ENCODE data around the gene HIP1. TPM values are rescaled to one million over a fixed set of nuclear protein-coding genes. Genes with fewer than 3 reads are reported as not detected.
"Not testable (repeated sequence)": the region's sequence is repeated elsewhere in the genome, so short reads cannot be mapped to it uniquely, and the experiment has no call there.

HIP1 gene
- total RNA-seq, 1 experiment from 2014 or later: 11.1 TPM

DNA sequence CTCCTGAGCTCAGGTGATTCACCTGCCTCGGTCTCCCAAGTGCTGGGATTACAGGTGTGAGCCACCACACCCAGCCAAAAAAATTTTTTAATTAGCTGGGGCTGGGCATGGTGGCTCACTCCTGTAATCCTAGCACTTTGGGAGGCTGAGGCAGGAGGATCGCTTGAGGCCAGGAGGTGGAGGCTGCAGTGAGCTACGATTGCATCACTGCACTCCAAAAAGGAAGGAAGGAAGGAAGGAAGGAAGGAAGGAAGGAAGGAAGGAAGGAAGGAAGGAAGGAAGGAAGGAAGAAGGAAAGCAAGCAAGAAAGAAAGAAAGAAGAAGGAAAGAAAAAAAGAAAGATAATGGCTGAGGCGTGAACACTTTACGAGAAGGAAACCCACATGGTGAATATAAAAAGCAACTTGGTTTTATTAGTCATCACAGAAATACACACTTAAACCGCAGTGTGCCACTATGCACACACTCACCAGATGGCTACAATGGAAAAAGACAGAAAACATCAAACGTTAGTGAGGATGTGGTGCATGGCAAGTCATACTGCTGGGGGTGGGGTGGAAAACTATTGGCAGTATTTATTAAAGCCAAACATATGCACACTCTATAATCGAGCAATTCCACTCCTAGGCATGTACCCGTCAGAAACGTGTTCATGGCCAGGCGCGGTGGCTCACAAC, 37.7 kb upstream of the HIP1 start:
- BruUV-seq (replicated peaks): no TSS peak
- CTCF ChIA-PET: interaction anchor here (0.9 to 1.3 kb wide), 2 partner anchors 14 to 244 kb away, joined by 4 read pairs; no protein-coding TSS in a partner anchor
- Mint-ChIP-seq H3K4me3 (ENCODE audit: unreplicated experiment) (no peak overlapping the region), H3K27ac (ENCODE audit: low read depth, unreplicated experiment) (no peak overlapping the region), H3K9me3 (ENCODE audit: unreplicated experiment) (no peaks in the 10 kb centered on the region), H3K36me3 (ENCODE audit: insufficient read depth, unreplicated experiment) (no peaks in the 10 kb centered on the region), H3K27me3 (ENCODE audit: insufficient read depth, unreplicated experiment) (peaks cover 26% of the 10 kb centered on the region), H3K4me1 (ENCODE audit: insufficient read depth, unreplicated experiment) (peaks cover 12% of the 10 kb centered on the region)
- TF ChIP-seq, protein P1, sequence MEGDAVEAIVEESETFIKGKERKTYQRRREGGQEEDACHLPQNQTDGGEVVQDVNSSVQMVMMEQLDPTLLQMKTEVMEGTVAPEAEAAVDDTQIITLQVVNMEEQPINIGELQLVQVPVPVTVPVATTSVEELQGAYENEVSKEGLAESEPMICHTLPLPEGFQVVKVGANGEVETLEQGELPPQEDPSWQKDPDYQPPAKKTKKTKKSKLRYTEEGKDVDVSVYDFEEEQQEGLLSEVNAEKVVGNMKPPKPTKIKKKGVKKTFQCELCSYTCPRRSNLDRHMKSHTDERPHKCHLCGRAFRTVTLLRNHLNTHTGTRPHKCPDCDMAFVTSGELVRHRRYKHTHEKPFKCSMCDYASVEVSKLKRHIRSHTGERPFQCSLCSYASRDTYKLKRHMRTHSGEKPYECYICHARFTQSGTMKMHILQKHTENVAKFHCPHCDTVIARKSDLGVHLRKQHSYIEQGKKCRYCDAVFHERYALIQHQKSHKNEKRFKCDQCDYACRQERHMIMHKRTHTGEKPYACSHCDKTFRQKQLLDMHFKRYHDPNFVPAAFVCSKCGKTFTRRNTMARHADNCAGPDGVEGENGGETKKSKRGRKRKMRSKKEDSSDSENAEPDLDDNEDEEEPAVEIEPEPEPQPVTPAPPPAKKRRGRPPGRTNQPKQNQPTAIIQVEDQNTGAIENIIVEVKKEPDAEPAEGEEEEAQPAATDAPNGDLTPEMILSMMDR (IDR thresholded peaks at IDR 0.05; ENCODE audit: unreplicated experiment): peak; percentile 17
- peak; percentile 59 for DNase-seq (ENCODE audit: unreplicated experiment)
- intact Hi-C loops (cut with micrococcal nuclease): loop anchor here (1.0 to 10.0 kb wide), 3 partner anchors 68 to 356 kb away; no protein-coding TSS in a partner anchor
- POLR2A ChIA-PET: interaction anchor here (1.1 kb wide), 1 partner anchor 138 kb away, joined by 3 read pairs; the partner anchor contains the start of gene POR

DNA sequence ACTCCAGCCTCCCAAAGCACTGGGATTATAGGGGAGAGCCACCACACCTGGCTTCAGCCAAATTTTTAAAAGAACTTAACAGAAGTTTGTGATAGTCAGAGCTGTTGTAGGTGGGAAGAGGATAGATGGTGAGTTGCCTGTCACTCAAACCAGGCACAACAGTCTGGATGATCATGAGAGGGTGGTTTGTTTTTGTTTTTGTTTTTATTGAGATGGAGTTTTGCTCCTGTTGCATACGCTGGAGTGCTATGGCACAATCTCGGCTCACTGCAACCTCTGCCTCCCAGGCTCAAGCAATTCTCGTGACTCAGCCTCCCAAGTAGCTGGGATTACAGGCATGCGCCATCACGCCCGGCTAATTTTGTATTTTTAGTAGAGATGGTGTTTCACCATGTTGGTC, 35.2 kb upstream of the HIP1 start:
- not testable (repeated sequence) for H3K27me3 Mint-ChIP-seq (ENCODE audit: insufficient read depth, unreplicated experiment); H3K4me3 Mint-ChIP-seq (ENCODE audit: unreplicated experiment); H3K27ac Mint-ChIP-seq (ENCODE audit: low read depth, unreplicated experiment); BruUV-seq (replicated peaks); H3K36me3 Mint-ChIP-seq (ENCODE audit: insufficient read depth, unreplicated experiment); H3K9me3 Mint-ChIP-seq (ENCODE audit: unreplicated experiment)
- peaks cover 11% of the 10 kb centered on the region for H3K4me1 Mint-ChIP-seq (ENCODE audit: insufficient read depth, unreplicated experiment)
- POLR2A ChIA-PET: interaction anchor here (0.7 kb wide), 2 partner anchors 13 to 296 kb away, joined by 3 read pairs; no protein-coding TSS in a partner anchor
- CTCF ChIA-PET: interaction anchor here (1.5 kb wide), 1 partner anchor 11 kb away, joined by 5 read pairs; no protein-coding TSS in a partner anchor
- intact Hi-C loops (cut with micrococcal nuclease): loop anchor here (10.0 kb wide), 1 partner anchor 71 kb away; no protein-coding TSS in a partner anchor
- peak; percentile 18 for DNase-seq (ENCODE audit: unreplicated experiment)

DNA sequence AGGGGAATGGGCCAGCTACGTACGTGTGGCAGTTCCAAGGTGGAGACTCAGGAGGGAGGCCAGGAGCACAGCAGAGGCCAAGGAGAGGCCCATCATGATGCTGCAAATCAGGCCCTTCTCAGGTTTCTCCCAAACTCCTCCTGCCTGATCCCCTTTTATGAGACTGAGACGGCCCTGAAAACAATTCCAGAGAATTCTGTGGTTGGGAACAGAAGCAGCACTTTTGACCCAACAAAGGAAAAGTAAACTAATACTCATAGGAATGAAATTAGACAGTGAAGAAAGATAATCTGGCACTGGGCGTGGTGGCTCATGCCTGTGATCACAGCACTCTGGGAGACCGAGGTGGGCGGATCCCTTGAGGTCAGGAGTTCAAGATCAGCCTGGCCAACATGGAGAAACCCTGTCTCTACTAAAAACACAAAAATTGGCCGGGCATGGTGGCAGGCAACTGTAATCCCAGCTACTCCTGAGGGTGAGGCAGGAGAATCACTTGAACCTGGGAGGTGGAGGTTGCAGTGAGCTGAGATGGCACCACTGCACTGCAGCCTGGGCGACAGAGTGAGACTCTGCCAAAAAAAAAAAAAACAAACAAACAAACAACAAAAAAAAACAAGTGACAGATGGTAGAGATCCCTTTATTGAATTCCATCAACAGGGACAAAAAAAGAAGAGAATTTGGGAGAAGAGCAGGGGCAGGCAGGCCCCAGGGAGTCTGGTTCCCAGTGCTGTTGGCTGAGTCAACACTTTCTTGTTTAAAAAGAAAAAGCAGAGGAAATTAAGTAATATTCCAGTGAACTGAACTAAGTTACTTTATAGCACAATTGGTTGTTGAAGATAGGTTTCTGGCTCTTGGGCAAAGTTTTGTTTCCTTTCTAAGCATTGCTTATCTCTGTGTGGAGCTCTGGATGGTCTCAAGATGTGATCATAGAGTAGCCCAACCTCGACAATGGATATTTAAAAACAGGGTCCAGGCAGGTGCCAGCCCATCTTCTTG, 33.6 kb upstream of the HIP1 start, which contains the start of gene CCL26:
Gene CCL26 (minus strand): TSS at position 131 of the 997 bp plus-strand sequence. CDS start 35 bp downstream, at position 96.
- H3K4me1 Mint-ChIP-seq (ENCODE audit: insufficient read depth, unreplicated experiment): peaks cover 11% of the 10 kb centered on the region
- no peaks in the 10 kb centered on the region for H3K27me3 Mint-ChIP-seq (ENCODE audit: insufficient read depth, unreplicated experiment)
- TF ChIP-seq, protein P1 (IDR thresholded peaks at IDR 0.05; ENCODE audit: unreplicated experiment): no peak
- intact Hi-C loops (cut with micrococcal nuclease): loop anchor here (10.0 kb wide), 1 partner anchor 72 kb away; no protein-coding TSS in a partner anchor
- DNase-seq (ENCODE audit: unreplicated experiment): peak; percentile 51
- H3K36me3 Mint-ChIP-seq (ENCODE audit: insufficient read depth, unreplicated experiment): no peaks in the 10 kb centered on the region
- ChIA-PET CTCF (interaction anchor here (1.0 kb wide), 1 partner anchor 10 kb away, joined by 5 read pairs; no protein-coding TSS in a partner anchor), POLR2A (no interaction called here)
- no peak within 1 kb of the TSS for H3K4me3 Mint-ChIP-seq (ENCODE audit: unreplicated experiment)
- no TSS peak for BruUV-seq (replicated peaks)
- H3K27ac Mint-ChIP-seq (ENCODE audit: low read depth, unreplicated experiment): no peak within 1 kb of the TSS
- no peaks in the 10 kb centered on the region for H3K9me3 Mint-ChIP-seq (ENCODE audit: unreplicated experiment)

DNA sequence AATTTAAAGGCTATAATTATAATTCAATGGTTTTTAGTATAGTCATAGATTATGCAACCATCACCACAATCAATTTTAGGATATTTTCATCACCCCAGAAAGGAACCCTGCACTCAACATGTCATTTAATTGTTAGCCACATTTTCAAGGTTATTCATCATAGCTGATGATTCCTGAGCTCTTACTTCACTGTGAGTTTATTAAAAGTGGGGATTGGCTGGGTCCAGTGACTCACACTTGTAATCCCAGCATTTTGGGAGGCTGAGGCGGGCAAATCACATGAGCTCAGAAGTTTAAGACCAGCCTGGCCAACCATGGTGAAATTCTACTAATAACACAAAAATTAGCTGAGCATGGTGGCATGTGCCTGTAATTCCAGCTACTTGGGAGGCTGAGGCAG, 32.5 kb upstream of the HIP1 start:
- no TSS peak for BruUV-seq (replicated peaks)
- intact Hi-C loops (cut with micrococcal nuclease): loop anchor here (10.0 kb wide), 1 partner anchor 74 kb away; no protein-coding TSS in a partner anchor
- Mint-ChIP-seq H3K9me3 (ENCODE audit: unreplicated experiment) (no peaks in the 10 kb centered on the region), H3K4me3 (ENCODE audit: unreplicated experiment) (no peak overlapping the region), H3K4me1 (ENCODE audit: insufficient read depth, unreplicated experiment) (peaks cover 7% of the 10 kb centered on the region), H3K36me3 (ENCODE audit: insufficient read depth, unreplicated experiment) (no peaks in the 10 kb centered on the region), H3K27me3 (ENCODE audit: insufficient read depth, unreplicated experiment) (no peaks in the 10 kb centered on the region), H3K27ac (ENCODE audit: low read depth, unreplicated experiment) (no peak overlapping the region)
- ChIA-PET POLR2A (interaction anchor here (0.9 kb wide), 1 partner anchor 144 kb away, joined by 3 read pairs; no protein-coding TSS in a partner anchor), CTCF (interaction anchor here (0.7 to 1.0 kb wide), 2 partner anchors 9 to 222 kb away, joined by 3 to 5 read pairs; no protein-coding TSS in a partner anchor)
- TF ChIP-seq, protein P1 (IDR thresholded peaks at IDR 0.05; ENCODE audit: unreplicated experiment): no peak
- DNase-seq (ENCODE audit: unreplicated experiment): peak; percentile 33

Measured in MCF 10A (cell line).